GM18498 (cell line): ENCODE data around the gene PPIF.

Experiments used
- ATAC-seq: cut with Tn5 transposase; IDR thresholded peaks from one replicate; pipeline ENCODE4 v1.9.1; 2021; ENCODE audit warnings: mild to moderate bottlenecking, moderate library complexity; ENCODE audit not compliant: unreplicated experiment

The PPIF gene

DNA sequence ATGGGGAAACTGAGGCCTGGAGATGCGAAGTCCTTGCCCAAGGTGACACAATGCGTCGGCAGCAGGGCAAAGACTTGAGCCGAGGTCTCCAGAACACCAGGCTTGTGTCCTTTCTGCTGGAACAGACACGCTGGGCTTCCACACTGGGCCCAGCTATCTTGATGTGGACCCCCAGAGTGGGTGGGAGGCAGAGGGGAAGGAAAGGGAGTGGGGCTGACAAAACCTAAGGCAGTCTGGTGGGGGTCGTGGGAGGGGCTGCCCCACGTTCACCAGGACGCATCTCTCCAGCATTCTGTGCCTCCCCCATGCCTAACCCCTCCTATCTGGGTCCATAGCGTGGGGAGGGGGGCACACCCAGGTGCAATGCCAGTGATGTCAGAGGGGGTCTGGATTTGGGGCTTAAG is 38.1 kb downstream of the PPIF start:
- ATAC-seq = no peak

DNA sequence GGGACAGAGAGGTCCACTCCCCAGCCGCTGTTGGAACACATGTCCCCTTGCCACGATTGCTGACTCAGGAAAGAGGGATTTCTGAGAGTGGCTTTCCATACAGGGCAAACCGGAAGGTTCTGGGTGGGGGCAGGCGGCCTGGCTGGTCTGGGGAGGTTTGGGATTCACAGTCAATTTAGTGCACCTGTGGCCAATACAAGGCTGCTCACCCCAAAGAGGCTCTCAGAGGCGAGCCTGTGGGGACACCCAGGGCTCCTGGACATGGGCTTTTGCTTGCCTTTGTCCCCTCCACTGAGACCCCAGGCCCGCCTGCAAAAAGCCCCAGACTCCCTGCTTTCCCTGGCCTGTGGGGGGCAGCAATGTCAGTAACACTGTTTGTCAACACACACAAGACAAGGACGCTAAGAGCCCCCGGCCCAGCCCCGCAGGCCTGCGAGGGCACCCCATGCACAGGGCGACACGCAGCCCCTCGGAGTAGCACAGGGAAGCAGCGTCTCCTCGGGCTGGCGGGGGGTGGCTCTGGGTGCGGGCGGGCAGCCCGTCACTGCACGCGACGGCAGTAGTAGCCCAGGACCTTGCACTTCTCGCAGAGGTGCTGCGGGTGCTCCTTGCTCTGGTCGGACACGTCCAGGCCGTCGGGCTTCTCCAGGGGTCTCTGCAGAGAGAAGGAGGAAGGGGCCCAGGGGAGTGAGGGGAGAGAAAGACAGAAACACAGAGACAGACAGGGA is 38.7 kb downstream of the PPIF start:
- ATAC-seq = no peak

DNA sequence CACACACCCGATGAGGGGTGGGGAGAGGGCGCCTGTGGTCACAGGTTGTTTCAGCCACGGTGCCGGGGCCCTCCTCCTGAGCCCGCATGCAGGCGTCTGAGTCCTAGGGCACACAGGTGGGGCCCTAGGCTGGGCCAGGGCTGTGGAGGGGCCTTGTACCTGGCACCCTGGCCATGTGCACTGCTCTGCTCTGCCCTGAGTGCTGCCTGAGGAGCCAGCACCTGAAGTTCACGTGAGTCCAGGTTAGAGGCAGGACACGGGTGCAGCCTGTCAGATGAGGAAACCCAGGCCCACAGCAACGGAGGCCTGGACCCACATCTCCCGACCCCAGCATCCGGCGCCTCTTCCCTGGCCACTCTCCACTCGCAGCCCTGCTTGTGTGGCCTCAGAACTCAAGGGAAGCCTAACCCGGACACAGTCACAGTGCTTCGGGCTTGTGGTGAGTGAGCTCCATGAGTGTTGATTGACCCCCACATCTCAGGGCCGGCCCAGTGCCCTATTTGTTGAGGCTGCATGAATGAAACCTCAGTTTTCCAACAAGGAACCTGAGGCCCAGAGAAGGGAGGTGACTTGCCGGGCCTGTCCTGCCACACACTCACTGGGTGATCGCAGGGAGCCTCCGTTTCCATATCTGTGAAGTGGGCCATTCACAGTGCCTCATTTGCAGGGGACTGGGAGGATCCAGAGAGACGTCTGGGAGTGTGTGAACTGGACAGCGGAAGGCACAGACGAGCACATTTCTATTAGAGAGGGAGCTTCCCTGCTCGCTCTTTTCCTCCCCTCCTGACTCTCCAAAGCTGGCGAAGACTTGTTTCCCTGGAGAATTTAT is 39.6 kb downstream of the PPIF start:
- no peak for ATAC-seq

DNA sequence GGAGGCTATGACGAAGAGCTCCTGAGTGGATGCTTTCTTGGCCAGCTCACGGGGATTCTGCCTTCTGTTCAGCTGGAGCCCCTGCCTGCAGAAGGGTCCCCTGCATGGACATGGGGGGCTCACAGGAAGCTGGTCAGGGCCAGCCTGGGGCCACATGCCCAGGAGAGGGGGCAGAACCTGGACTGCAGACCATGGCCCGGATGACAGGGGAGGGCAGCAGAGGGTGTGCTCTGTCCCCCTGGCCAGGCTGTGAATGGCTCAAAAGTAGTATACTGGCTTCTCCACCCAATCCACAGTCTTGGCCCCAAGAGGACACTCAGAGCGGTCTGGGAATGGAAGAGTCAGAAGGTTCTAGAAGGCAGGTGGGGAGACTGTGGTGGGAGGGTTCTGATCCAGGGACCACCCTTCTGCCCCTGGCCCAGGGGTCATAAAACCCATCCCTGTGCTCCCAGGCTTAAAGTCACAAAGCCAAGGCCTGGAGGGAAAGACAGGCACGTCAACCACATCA is 40.3 kb downstream of the PPIF start:
- ATAC-seq = no peak

DNA sequence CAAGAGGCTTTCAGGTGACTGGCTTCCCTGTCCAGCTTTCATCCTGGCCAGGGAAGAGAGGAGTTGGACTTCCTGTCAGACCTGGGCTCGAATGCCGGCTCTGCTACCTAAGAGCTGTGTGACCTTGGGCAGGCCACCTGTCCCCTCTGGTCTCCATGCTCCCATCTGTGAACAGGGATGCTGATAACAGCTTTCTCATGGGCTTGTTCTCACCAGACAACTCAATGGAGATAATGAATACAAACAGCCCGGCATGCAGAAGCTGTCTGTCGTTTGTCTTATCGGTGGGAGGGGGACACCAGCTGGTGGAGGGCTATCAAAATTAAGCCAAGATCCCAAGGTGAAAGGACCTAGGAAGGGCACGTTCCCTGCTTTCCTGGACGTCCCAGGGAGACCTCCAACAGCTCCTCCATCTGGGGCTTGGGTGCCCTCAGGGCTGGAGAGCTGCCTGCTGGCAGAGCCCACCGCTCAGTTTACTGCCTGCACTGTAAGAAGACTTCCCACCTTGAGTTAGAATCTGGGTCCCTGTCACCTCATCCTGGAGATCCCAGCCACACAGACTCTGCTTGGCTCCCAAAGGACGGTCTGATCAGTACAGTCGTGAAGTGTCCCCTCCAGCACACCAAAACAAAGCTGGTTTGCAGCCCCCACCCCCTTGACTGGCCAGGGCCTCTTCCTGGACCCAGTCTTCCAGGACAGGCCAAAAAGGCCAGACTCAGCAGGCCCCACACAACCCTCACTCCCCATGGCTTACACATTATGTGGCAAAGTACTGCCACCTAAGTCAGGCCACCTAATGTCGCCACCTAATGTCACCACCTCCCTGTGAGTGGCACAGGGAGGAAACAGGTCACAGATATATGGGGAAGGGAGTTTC is 40.9 kb downstream of the PPIF start:
- ATAC-seq = no peak

DNA sequence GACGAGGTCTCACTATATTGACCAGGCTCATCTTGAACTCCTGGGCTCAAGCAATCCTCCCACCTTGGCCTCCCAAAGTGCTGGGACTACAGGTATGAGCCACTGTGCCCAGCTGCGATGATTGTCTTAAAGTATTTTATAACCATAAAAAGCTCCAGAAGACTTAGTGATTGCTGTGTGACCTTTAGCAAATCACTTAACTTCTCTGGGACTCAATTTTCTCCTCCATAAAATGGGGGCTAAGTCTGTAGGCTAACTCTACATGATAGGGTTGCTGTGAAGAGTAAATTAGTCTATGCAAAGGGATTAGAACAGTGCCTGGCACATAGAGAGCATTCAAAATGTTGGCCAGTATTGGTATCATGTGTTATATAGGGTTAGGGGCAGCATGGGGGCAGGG is 42.8 kb downstream of the PPIF start:
- ATAC-seq = no peak

DNA sequence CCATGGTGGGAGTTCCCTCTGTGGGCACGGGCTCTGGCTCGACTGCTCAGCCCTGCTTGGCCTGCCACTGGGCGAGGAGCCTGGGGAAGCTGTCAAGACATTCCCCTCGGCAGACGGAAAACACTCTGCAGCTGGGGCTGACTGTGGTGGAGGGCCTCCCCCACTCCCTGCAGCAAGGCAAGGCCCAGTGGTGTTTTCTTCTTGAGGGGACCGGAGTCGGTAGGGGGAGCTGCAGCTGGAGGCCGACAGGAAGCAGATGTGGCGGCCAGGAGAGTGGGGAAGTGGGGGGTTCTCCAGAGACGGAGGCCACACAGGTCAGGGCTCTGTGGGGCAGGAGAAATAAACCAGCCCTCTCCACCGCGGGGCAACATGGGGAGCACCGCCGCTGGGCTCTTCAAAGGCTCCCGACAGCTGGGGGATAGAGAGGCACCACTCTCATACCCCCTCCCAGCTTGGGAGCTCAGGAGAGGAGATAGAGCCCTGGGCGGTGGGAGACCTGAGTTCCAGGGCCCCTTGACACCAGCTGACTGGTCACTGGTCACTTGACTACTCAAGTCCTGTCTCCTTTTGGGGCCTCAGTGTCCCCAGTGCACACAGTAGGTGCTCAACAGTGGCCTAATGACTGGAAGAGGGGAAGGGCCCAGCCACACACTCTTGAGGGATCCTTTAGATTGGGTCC is 43.4 kb downstream of the PPIF start:
- ATAC-seq = no peak

DNA sequence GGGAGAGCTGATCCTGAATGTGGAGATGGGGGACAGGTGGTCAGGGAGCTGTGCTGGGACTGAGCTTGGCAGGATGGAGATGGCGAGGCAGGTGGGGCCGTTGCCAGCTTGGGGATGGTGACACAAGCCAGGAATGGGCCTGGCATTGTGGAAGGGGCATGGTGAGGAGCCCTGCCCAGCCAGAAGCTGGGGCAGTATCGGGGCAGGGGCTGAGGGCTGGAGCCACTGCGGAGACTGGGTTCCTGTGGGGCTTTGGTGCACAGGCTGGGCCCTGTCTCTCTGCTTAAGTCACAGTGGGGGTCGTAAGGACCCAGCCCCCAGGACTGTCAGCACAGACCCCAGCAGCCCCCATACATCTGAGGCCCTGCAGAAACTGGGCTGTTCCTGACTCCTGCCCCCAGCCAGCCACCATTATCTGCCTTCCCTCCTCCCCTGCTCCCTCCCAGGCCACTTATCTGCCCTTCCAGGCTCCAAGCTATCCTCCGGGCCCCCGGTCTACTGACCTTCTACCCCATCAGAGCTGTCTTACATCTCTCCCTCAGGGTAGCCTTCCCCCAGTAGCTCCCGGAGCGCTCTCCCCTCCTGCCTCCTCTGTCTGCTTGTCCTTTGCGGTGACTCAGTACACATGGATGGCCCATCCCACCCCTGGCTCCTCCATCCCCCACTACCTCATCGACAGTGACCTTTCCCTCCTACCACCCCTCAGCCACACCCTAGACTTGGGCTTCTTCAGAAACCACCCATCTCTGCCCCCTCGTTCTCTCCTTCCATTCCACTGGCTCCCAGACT is 44.2 kb downstream of the PPIF start:
- ATAC-seq = no peak

DNA sequence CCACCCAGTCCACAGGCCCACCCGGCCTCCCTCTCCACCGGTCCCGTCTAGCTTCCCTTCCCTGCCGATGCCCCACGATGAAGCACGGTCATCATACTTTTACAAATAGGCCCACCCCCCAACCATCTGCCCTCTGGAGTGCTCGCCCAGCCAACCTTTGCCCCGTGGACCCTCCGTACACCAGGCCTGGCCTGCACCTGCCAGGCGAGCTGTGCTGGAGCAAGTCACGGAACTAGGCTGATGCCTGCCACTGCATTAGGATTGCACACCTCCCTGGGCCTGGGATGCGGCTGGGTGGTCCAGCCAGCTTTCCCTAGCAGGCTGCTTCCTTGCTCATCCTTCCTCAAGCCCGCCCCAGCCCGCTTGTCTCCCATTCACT is 44.7 kb downstream of the PPIF start:
- ATAC-seq = no peak

DNA sequence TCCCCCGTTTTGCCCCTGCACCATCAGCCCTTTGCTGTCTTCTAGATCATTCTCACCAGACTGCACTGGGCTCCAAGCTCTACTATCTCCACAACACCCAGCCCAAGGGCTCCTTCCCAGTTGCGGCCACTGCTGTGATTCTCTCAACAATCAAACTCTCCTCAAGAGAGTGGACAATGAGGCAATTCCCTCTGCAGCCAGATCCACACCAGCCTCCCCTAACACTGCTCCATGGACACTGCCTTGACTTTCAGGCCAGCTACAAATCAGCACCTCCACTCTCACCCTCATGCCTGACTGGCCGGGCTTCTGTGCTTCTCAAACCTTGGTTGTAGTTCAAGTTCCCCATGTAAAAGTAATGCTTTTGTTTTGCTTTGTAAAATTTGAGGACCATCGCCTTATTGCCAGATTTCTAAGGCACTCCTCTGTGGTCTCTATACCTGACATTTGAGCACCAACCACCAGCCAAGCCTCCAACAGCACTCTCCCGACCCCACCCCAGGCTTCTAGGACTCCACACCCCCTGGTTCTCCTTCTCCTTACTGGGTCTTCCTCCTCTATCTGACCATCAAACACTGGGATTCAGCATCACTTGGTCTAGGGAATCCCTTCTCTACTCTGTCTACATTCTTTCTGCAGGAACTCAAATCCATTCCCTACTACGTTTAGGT is 45.4 kb downstream of the PPIF start:
- no peak for ATAC-seq

DNA sequence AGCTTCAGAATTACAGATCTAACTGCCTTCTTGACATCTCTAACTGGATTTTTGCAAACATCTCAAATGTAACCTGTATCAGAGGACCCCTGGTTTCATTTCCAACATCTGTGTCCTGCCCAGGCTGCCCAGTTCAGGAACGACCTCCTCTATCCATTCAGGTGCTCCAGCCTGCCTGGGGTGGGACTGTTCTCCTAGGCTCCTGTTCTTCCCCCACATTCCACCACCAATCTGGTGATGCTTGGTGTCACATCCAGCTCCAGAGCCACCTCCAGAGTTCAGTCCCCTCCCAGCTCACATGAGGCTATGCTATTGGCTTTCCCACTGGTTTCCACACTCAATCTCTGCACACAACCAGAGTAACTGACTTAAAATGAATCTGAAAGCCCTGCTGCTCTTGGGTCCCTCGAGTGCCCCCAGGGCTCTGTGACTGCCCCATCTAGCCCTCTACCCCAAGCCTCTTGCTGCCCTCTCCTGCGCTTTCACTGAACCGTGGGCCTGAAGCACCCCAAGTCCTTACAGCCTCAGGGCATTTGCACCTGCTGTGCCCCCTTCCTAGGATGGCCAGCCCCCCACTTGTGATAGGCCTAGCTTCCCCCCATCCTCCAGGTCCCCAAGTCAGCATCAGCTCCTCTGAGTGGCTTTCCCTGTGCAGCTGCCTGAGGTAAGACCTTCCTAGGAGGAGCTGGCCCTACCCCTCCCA is 46.1 kb downstream of the PPIF start:
- ATAC-seq = no peak

DNA sequence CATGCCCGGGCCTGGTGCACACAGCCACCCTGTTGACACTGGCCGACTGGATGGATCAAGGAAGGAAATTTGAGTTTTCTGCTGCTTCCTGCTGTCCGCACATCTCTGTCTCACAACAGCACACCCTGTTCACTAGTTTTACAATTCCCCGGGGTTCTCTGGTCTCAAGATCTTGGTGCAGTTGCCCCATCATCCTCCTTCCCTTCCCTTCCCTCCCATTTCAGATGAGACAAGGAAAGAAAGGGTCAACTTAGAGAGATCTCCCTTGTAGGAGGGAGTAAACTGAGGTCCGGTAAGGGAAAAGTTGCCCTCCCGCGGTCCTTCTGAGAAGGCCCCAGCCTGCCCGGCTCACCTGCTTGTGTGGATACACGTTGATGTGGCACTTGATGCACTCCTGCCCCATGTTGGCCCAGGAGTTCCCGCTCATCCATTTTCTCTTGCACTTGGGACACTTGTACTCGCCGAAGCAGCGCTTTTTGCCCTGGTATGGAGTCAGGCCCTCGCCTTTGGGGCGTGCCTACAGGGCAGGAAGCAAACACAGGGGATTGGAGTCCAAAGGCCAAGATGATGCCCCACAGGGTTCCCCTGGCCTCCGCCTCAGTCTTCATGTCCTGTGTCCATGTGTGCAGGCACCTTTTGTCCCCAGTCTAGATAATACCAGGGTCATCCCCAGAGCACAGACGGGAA is 46.8 kb downstream of the PPIF start:
- no peak for ATAC-seq

DNA sequence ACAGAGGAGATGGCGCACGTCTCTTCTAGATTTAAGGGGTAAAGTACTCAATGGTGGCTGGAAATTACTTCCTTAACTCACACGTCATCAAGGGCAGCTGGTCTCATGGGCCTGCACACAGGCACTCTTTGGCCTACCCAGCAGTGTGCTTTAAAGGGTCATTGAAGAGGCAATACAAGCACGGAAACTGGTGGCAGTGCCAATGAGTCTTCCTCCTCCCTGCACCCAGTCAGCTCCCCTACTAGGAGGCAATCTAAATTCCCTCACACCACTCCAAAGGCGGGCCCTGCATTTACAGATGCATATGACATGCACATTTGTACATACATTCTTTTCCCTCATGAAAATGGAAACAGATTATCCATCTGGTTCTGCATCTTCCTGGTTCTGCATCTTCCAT is 47.4 kb downstream of the PPIF start:
- ATAC-seq = no peak

DNA sequence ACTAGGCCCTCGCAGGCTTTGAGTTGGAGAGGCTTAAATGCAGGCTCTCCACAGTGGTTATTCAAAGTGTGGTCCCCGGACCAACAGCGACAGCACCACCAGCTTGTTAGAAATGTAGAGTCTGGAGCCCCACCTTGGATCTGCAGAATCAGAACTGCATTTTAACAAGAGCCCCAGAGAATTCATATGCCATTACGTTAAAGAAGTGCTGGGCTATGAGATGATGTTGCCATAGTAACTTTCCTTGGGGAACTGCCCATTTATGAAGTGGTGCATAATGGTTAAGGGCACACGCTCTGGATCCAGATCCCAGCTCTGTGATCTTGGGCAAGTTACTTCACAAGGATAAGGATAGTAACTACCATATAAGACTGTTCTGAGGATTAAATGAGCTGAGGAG is 49.3 kb downstream of the PPIF start:
- ATAC-seq = no peak

DNA sequence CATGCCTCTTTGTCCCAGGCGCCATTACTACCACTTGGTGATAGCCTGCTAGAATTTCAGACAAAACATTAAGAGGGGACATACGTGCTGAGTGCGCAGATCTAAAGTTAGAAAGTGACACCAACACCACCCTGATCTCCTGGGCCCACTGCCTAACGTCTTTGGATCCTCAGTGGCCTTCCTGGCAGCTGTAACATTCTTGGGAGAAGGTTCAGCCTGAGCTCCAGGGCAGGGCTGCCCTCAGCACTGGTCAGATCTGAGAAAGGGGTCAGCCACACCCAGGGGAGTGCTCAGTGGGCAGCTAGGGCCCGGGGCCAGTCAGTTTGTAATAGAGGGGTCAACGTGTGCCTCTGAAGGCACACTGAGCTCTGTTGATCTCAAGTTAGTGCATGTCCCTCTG is 49.8 kb downstream of the PPIF start:
- no peak for ATAC-seq

DNA sequence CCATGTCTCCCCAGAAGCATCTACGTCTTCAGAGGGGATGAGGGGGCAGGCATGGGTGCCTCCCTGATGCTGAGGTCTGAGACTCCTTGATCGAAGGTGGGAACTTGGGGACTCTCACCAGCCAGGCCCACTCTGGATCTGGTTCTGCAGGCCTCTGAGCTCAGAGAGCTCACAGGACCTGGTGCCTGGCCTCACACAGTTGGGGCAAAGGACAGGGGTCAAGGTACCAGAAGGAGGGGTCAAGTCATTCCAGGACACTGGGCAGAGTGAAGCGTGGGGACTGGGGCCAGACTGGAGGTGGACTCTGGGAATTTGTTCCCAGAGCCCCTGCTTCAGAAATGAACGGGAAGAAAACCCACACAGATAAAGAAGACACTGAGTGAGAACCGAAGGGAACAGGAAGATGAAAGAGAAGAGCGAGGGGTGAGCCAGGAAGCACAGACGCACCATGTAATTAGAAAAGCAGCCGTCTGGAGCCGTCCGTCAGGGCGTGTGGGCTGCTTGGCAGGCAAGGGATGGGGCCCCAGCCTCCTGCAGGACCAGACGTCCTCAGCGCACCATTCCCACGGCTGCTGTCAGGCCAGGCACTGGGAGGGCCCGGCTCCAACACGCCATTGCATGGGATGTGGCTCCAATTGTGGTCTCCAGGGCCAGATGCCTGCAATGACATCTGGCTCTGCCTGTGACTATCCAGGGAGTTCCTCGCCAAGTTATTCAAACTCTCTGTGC is 50.5 kb downstream of the PPIF start:
- ATAC-seq = no peak

DNA sequence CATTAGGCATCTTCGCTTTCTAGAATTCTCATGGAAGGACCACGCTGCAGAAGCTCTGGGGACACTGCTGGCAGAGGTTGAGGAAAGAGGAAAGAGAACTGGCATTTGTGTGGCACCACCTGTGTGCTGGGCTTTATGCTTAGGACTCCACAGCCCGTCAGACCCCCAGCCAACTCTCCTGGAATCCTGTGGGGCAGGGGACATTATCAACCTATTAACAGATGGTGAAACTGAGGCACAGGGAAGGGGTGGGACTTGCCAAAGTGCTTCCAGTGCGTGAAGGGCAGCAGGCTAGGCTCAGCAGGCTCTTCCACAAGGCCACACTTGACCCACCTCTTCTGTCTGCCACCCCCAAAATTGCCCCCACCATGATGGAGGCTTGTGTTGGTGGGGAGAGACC is 51.4 kb downstream of the PPIF start:
- no peak for ATAC-seq
